ENCODE results near the gene MAFF. TPM values are rescaled to one million over a fixed set of nuclear protein-coding genes. Genes with fewer than 3 reads are reported as not detected.

Gene MAFF
- total and polyA plus RNA-seq, 9 of the 15 experiments (the other 6 are each of a cell fraction or from before 2014, with no cell fraction given) = 0.51 to 8.0 (median 5.4) TPM

DNA sequence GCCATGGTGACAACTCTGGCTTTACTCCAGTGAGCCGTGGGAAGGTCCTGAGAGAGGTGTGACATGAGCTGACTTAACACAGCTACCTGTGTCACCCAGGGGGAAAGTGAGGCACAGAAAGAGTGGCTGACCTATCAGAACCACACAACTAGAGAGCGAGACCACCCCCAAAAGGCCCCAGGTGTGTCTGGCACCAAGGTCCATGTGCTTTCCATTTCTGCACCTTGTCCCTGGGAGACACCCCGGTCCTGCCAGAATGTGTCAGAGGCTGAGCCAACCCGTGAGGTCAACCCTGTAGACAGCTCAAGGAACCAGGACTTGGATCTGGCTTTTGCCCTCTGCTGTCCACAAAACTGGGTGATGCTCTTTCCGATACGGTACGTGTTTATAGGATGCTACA is 9.8 kb downstream of the MAFF start (continued):
- TF ChIP-seq, protein P1, sequence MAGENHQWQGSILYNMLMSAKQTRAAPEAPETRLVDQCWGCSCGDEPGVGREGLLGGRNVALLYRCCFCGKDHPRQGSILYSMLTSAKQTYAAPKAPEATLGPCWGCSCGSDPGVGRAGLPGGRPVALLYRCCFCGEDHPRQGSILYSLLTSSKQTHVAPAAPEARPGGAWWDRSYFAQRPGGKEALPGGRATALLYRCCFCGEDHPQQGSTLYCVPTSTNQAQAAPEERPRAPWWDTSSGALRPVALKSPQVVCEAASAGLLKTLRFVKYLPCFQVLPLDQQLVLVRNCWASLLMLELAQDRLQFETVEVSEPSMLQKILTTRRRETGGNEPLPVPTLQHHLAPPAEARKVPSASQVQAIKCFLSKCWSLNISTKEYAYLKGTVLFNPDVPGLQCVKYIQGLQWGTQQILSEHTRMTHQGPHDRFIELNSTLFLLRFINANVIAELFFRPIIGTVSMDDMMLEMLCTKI (IDR thresholded peaks at IDR 0.05; ENCODE audit: partially characterized antibody) = no peak
- TF ChIP-seq DIDO1 (tag; IDR thresholded peaks at IDR 0.05; ENCODE audit: low read depth) (no peak), BACH1 (tag; IDR thresholded peaks at IDR 0.05) (no peak), COPS2 (conservative IDR thresholded peaks at IDR 0.05) (no peak), ARID2 (IDR thresholded peaks at IDR 0.05) (no peak)
- TF ChIP-seq, protein P2, sequence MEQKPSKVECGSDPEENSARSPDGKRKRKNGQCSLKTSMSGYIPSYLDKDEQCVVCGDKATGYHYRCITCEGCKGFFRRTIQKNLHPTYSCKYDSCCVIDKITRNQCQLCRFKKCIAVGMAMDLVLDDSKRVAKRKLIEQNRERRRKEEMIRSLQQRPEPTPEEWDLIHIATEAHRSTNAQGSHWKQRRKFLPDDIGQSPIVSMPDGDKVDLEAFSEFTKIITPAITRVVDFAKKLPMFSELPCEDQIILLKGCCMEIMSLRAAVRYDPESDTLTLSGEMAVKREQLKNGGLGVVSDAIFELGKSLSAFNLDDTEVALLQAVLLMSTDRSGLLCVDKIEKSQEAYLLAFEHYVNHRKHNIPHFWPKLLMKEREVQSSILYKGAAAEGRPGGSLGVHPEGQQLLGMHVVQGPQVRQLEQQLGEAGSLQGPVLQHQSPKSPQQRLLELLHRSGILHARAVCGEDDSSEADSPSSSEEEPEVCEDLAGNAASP (IDR thresholded peaks at IDR 0.05) = no peak
- TF ChIP-seq, protein P3, sequence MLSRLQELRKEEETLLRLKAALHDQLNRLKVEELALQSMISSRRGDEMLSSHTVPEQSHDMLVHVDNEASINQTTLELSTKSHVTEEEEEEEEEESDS (CRISPR knock-in tag; IDR thresholded peaks at IDR 0.05) = no peak
- TF ChIP-seq, protein P4, sequence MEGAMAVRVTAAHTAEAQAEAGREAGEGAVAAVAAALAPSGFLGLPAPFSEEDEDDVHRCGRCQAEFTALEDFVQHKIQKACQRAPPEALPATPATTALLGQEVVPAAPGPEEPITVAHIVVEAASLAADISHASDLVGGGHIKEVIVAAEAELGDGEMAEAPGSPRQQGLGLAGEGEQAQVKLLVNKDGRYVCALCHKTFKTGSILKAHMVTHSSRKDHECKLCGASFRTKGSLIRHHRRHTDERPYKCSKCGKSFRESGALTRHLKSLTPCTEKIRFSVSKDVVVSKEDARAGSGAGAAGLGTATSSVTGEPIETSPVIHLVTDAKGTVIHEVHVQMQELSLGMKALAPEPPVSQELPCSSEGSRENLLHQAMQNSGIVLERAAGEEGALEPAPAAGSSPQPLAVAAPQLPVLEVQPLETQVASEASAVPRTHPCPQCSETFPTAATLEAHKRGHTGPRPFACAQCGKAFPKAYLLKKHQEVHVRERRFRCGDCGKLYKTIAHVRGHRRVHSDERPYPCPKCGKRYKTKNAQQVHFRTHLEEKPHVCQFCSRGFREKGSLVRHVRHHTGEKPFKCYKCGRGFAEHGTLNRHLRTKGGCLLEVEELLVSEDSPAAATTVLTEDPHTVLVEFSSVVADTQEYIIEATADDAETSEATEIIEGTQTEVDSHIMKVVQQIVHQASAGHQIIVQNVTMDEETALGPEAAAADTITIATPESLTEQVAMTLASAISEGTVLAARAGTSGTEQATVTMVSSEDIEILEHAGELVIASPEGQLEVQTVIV (CRISPR knock-in tag; IDR thresholded peaks at IDR 0.05; ENCODE audit: borderline replicate concordance) = no peak
